Measurements from ENCODE around the gene METAP1. TPM values are rescaled to one million over a fixed set of nuclear protein-coding genes. Genes with fewer than 3 reads are reported as not detected.

Gene METAP1
- total and polyA plus RNA-seq, 11 donors = 36.9 to 71.4 (median 63.6) TPM

- intact Hi-C loops (cut with DNase I) = loop anchor here in 3 of 10 donors (10.0 kb wide), 5 partner anchors 87 to 937 kb away; partner anchors contain the start of genes EIF4E (in 1 of the 3), METAP1 (in 1 of the 3), RAP1GDS1 (in 1 of the 3) and STPG2 (in 1 of the 3)
- DNase-seq = no peak
- Histone ChIP-seq H3K27me3 (no peaks in the 10 kb centered on the region), H3K27ac (peak overlapping the region in 4 of 12 donors; percentile 6 to 41 (median 28)), H3K9me3 (no peaks in the 10 kb centered on the region), H3K4me1 (peaks cover 0 to 59% (median 20%) of the 10 kb centered on the region in 12 donors), H3K36me3 (peaks cover 0 to 87% (median 82%) of the 10 kb centered on the region in 9 donors), H3K4me3 (no peak overlapping the region)
- ATAC-seq = no peak
- WGBS, 4 donors = 75 to 82% (median 77%) methylated on average over 5 of the region's 5 CpGs
- no peak for TF ChIP-seq CTCF (IDR thresholded peaks at IDR 0.05)
- no peak for TF ChIP-seq POLR2A (IDR thresholded peaks at IDR 0.05)
These were observed 86.7 kb downstream of the METAP1 start for GRCh38 chr4:99082192-99082591.

- Histone ChIP-seq H3K9me3 (no peaks in the 10 kb centered on the region), H3K27ac (peak overlapping the region in 2 of 12 donors; percentile 0 to 19), H3K27me3 (no peaks in the 10 kb centered on the region), H3K4me1 (peaks cover 0 to 56% (median 24%) of the 10 kb centered on the region in 12 donors), H3K36me3 (peaks cover 0 to 63% (median 61%) of the 10 kb centered on the region in 9 donors), H3K4me3 (no peak overlapping the region)
- 72 to 82% (median 75%) methylated on average over 2 of the region's 2 CpGs for WGBS, 4 donors
- no peak for TF ChIP-seq POLR2A (IDR thresholded peaks at IDR 0.05)
- no peak for TF ChIP-seq CTCF (IDR thresholded peaks at IDR 0.05)
- intact Hi-C loops (cut with DNase I) = loop anchor here in 3 of 10 donors (10.0 kb wide), 5 partner anchors 90 to 940 kb away; partner anchors contain the start of genes EIF4E (in 1 of the 3), METAP1 (in 1 of the 3), RAP1GDS1 (in 1 of the 3) and STPG2 (in 1 of the 3)
- ATAC-seq (no peak), DNase-seq (no peak)
These were observed 89.1 kb downstream of the METAP1 start for GRCh38 chr4:99084595-99084994.

DNA sequence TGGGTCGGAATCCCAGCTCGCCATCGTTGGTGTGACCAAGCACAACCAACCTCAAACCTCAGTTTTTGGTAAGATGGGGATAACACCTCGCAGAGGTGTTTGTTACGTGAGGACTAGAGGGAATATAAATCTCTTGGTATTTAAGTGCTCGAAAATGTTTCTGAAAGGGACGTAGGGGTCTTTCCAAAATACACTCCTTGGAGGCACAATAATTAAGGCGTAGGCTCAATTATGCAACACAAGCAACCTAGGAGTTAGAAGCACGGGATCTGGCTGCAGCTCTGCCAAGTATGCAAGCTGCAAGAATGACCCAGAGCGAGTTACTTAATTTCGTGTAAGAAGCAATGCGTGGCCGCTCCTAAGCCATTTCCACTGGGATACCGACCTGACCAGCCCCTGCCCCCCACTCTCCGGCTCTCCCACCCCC is 92.5 kb downstream of the METAP1 start:
- Histone ChIP-seq H3K4me3 (peak overlapping the region; percentile 37 to 88 (median 69)), H3K27ac (peak overlapping the region; percentile 84 to 96 (median 92)), H3K9me3 (no peaks in the 10 kb centered on the region), H3K36me3 (peaks cover 0 to 29% (median 26%) of the 10 kb centered on the region in 9 donors), H3K27me3 (no peaks in the 10 kb centered on the region), H3K4me1 (peaks cover 0 to 64% (median 30%) of the 10 kb centered on the region in 12 donors)
- peak; percentile 59 to 79 (median 61) for DNase-seq
- intact Hi-C loops (cut with DNase I) = loop anchor here in 5 of 10 donors (1.0 to 10.0 kb wide), 7 partner anchors 93 to 943 kb away; partner anchors contain the start of genes METAP1 (in 4 of the 5), RAP1GDS1 (in 2 of the 5), EIF4E (in 1 of the 5) and STPG2 (in 1 of the 5)
- WGBS, 4 donors = 2 to 11% (median 4%) methylated on average over 15 of the region's 15 CpGs
- ATAC-seq = peak; percentile 44 to 79 (median 72)
- TF ChIP-seq CTCF (IDR thresholded peaks at IDR 0.05) = no peak
- no peak for TF ChIP-seq POLR2A (IDR thresholded peaks at IDR 0.05)

Measured in heart left ventricle (tissue), 16 donors.